Progenitor cell of endocrine pancreas (in vitro differentiated cells): ENCODE measurements around the gene IQCF2. TPM values are rescaled to one million over a fixed set of nuclear protein-coding genes. Genes with fewer than 3 reads are reported as not detected.
A peak's percentile ranks its signal among the peaks of the same experiment; 100 is the strongest.

Experiments used
- DNase-seq: peaks from one replicate; pipeline ENCODE4 v3.0.0; 2021; ENCODE audit warnings: low spot score; ENCODE audit not compliant: unreplicated experiment
- H3K27ac Mint-ChIP-seq: 2 replicates; pipeline ENCODE4 v1.8.0; 2021; ENCODE audit warnings: mild to moderate bottlenecking, moderate library complexity, mixed read lengths
- H3K27me3 Mint-ChIP-seq: 2 replicates; pipeline ENCODE4 v1.8.0; 2021; ENCODE audit warnings: mixed read lengths
- H3K36me3 Mint-ChIP-seq: 2 replicates; pipeline ENCODE4 v1.8.0; 2022; ENCODE audit warnings: mixed read lengths; ENCODE audit not compliant: insufficient read depth
- H3K4me1 Mint-ChIP-seq: 2 replicates; pipeline ENCODE4 v1.8.0; 2021; ENCODE audit warnings: low read depth, mixed read lengths
- H3K4me3 Mint-ChIP-seq: 2 replicates; pipeline ENCODE4 v1.8.0; 2021; ENCODE audit warnings: low read depth, mild to moderate bottlenecking, moderate library complexity, mixed read lengths
- H3K9me3 Mint-ChIP-seq: 2 replicates; pipeline ENCODE4 v1.8.0; 2021; ENCODE audit warnings: low read depth, mixed read lengths
- total RNA-seq: library from RNA; stranded (reverse); gene quantifications from 2 replicates; pipeline ENCODE4 v1.2.1, GENCODE V29; 2021
- TF ChIP-seq, protein P1 (sequence below): fragments of 200-600 bp; sonication (generic); IDR thresholded peaks from one replicate; pipeline ENCODE4 v1.5.0; 2021; ENCODE audit warnings: antibody characterized with exemption, mild to moderate bottlenecking; ENCODE audit not compliant: unreplicated experiment

The IQCF2 gene
- total RNA-seq, 1 donor from 2014 or later: not detected

DNA sequence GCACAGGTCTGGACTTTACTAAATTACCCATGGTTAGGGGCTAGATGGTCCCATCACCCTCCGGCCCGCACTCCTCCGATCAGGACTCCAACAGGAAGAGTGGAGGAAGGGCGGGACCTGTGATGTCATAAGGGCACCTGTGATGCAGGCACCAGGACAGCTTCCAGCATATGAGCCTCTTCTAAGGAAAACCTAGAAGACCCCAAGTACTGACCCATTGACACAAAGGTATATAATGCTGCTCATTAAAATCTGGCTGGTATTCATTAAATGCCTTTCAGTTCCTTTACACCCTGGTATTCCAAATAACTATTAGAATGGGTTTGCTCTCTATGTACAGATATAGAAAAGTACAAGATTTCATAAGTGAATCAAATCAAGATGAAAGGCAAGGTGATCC is 14.1 kb downstream of the IQCF2 start, which contains the start of gene IQCF5:
IQCF5 (minus strand) TSS at position 101 of the 400 bp plus-strand sequence; CDS start at position 31, 70 bp downstream.
- Mint-ChIP-seq H3K4me1 (no peaks in the 10 kb centered on the region), H3K27ac (no peak within 1 kb of the TSS), H3K9me3 (no peaks in the 10 kb centered on the region), H3K36me3 (no peaks in the 10 kb centered on the region), H3K27me3 (peaks cover 8% of the 10 kb centered on the region), H3K4me3 (no peak within 1 kb of the TSS)
- TF ChIP-seq, protein P1, sequence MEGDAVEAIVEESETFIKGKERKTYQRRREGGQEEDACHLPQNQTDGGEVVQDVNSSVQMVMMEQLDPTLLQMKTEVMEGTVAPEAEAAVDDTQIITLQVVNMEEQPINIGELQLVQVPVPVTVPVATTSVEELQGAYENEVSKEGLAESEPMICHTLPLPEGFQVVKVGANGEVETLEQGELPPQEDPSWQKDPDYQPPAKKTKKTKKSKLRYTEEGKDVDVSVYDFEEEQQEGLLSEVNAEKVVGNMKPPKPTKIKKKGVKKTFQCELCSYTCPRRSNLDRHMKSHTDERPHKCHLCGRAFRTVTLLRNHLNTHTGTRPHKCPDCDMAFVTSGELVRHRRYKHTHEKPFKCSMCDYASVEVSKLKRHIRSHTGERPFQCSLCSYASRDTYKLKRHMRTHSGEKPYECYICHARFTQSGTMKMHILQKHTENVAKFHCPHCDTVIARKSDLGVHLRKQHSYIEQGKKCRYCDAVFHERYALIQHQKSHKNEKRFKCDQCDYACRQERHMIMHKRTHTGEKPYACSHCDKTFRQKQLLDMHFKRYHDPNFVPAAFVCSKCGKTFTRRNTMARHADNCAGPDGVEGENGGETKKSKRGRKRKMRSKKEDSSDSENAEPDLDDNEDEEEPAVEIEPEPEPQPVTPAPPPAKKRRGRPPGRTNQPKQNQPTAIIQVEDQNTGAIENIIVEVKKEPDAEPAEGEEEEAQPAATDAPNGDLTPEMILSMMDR: no peak
- DNase-seq: no peak

DNA sequence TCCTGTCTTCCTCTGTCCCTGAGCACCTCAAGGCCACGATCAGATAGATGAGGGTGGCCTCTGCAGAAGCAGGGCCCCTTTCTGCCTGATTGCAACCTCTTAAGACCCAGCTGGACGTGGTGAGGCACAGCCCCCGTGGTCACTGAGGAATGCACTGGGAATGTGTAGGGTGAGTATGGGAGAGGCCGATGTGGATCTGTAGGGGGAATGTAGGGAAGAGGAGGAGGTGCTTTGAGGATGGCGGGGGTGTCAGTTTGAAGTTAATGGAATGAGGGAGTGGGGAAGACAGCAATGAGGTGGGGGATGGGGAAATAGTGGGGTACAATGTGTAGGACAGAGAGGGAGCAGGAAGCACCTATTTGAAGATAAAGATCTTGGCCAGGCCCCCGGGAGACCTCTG is 14.8 kb downstream of the IQCF2 start:
- no peaks in the 10 kb centered on the region for H3K9me3 Mint-ChIP-seq
- DNase-seq: no peak
- H3K4me3 Mint-ChIP-seq: no peak overlapping the region
- H3K4me1 Mint-ChIP-seq: no peaks in the 10 kb centered on the region
- peaks cover 8% of the 10 kb centered on the region for H3K27me3 Mint-ChIP-seq
- no peak overlapping the region for H3K27ac Mint-ChIP-seq
- TF ChIP-seq, protein P1: no peak
- H3K36me3 Mint-ChIP-seq: no peaks in the 10 kb centered on the region

DNA sequence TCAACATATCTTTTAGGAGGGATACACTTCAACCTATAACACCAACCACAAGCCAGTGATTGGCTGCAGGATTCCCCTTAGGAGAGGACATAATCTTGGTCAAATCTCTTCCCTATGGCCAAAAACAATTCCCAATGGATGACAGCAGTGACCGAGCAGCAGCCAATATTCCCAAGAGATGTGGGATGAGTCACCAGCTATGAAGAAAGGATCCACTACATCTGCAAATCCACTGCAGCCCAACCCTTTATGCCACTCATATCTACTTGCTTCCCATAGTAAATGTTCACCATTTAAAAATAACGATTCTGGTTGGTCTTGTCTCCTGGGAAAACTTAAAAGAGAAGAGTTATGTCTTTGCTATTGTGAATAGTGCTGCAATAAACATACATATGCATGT is 18.5 kb downstream of the IQCF2 start:
- Mint-ChIP-seq H3K4me3 (no peak overlapping the region), H3K27ac (no peak overlapping the region), H3K9me3 (no peaks in the 10 kb centered on the region), H3K27me3 (no peaks in the 10 kb centered on the region), H3K4me1 (no peaks in the 10 kb centered on the region), H3K36me3 (no peaks in the 10 kb centered on the region)
- DNase-seq: no peak
- TF ChIP-seq, protein P1: no peak

DNA sequence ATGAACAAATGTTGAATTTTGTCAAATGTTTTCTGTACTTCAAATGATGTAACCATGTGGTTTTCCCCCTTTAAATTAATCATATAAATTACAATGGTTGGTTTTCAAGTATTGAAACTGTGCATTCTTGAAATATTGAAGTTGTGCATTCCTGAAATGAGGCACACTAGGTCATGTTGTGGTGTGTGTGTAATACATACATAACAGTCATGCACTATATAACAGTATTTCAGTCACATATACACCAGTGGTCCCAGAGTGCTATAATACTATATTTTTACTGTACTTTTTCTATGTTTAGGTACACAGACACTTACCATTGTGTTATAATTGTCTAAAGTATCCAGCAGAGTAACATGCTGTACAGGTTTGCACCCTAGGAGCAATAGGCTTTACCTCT is 25.0 kb downstream of the IQCF2 start:
- TF ChIP-seq, protein P1: no peak
- Mint-ChIP-seq H3K4me1 (no peaks in the 10 kb centered on the region), H3K4me3 (no peak overlapping the region), H3K27ac (no peak overlapping the region), H3K9me3 (no peaks in the 10 kb centered on the region), H3K27me3 (no peaks in the 10 kb centered on the region), H3K36me3 (no peaks in the 10 kb centered on the region)
- no peak for DNase-seq

GRCh38 chr3:51887620-51888019 is 26.2 kb downstream of the IQCF2 start:
- Mint-ChIP-seq H3K27me3 (peaks cover 3% of the 10 kb centered on the region), H3K36me3 (no peaks in the 10 kb centered on the region), H3K27ac (peak overlapping the region; percentile 39), H3K4me1 (no peaks in the 10 kb centered on the region), H3K9me3 (no peaks in the 10 kb centered on the region), H3K4me3 (no peak overlapping the region)
- DNase-seq: no peak
- TF ChIP-seq, protein P1: no peak
